ENCODE measurements around the gene TRIM9. TPM values are rescaled to one million over a fixed set of nuclear protein-coding genes. Genes with fewer than 3 reads are reported as not detected.

TRIM9 gene
- 1 to 10 TPM in 3 of 4 donors, under 1 TPM in 1; 0.56 to 2.6 (median 1.8) TPM for total RNA-seq

GRCh38 chr14:51094901-51095853, at the start of gene TRIM9:
TSS of gene TRIM9 (minus strand) at chr14:51095105. CDS start at chr14:51094939, 166 bp downstream.
- peak within 1 kb of the TSS; percentile 37 to 52 (median 52) for H3K4me3 ChIP-seq (replicated peaks in 1 of 3)
- intact Hi-C loops (cut with DNase I), result no loop called here
- peak; percentile 92 to 94 for DNase-seq
- H3K4me1 ChIP-seq, result peaks cover 14 to 16% of the 10 kb centered on the region in 2 donors
- no peaks in the 10 kb centered on the region for H3K9me3 ChIP-seq
- H3K27me3 ChIP-seq, result peaks cover 11% of the 10 kb centered on the region
- no peaks in the 10 kb centered on the region for H3K36me3 ChIP-seq
- TF ChIP-seq CTCF (IDR thresholded peaks at IDR 0.05), result no peak
- TF ChIP-seq POLR2A (IDR thresholded peaks at IDR 0.05), result peak in 1 of 2 donors; percentile 60
- 2 to 4% methylated on average over 28 to 31 of the region's 83 CpGs for WGBS, 2 donors
- H3K27ac ChIP-seq, result peak within 1 kb of the TSS in 2 of 3 donors; percentile 12 to 19

- Histone ChIP-seq H3K4me3 (replicated peaks in 1 of 3) (no peak overlapping the region), H3K27me3 (no peaks in the 10 kb centered on the region), H3K36me3 (no peaks in the 10 kb centered on the region), H3K4me1 (no peaks in the 10 kb centered on the region), H3K27ac (no peak overlapping the region), H3K9me3 (no peaks in the 10 kb centered on the region)
- 97 to 98% methylated on average over 4 of the region's 4 CpGs for WGBS, 2 donors
- intact Hi-C loops (cut with DNase I), result no loop called here
- TF ChIP-seq CTCF (IDR thresholded peaks at IDR 0.05) (no peak), POLR2A (IDR thresholded peaks at IDR 0.05) (no peak)
- no peak for DNase-seq
Observed at GRCh38 chr14:51140856-51141255, 46.0 kb upstream of the TRIM9 start.

GRCh38 chr14:51140338-51140737, 45.4 kb upstream of the TRIM9 start:
- Histone ChIP-seq H3K9me3 (no peaks in the 10 kb centered on the region), H3K27me3 (no peaks in the 10 kb centered on the region), H3K4me3 (replicated peaks in 1 of 3) (no peak overlapping the region), H3K36me3 (no peaks in the 10 kb centered on the region), H3K27ac (no peak overlapping the region), H3K4me1 (no peaks in the 10 kb centered on the region)
- intact Hi-C loops (cut with DNase I), result no loop called here
- DNase-seq, result no peak
- TF ChIP-seq CTCF (IDR thresholded peaks at IDR 0.05), result no peak
- no peak for TF ChIP-seq POLR2A (IDR thresholded peaks at IDR 0.05)
- 72 to 73% methylated on average over 5 of the region's 5 CpGs for WGBS, 2 donors

- H3K4me1 ChIP-seq, result no peaks in the 10 kb centered on the region
- DNase-seq, result peak; percentile 30 to 33
- WGBS, 2 donors, result 37 to 54% methylated on average over 6 of the region's 6 CpGs
- TF ChIP-seq POLR2A (IDR thresholded peaks at IDR 0.05), result no peak
- no peak for TF ChIP-seq CTCF (IDR thresholded peaks at IDR 0.05)
- intact Hi-C loops (cut with DNase I), result no loop called here
- H3K27ac ChIP-seq, result no peak overlapping the region
- H3K36me3 ChIP-seq, result no peaks in the 10 kb centered on the region
- H3K27me3 ChIP-seq, result no peaks in the 10 kb centered on the region
- H3K9me3 ChIP-seq, result no peaks in the 10 kb centered on the region
- no peak overlapping the region for H3K4me3 ChIP-seq (replicated peaks in 1 of 3)
Observed at GRCh38 chr14:51139121-51139681, 44.3 kb upstream of the TRIM9 start.

All from thyroid gland (tissue), 4 donors.